CD14-positive monocyte (primary cell): ENCODE results near the gene LUC7L. TPM values are rescaled to one million over a fixed set of nuclear protein-coding genes. Genes with fewer than 3 reads are reported as not detected.

Source experiments
- DNase-seq, 3 donors: peaks; one replicate each; pipeline ENCODE4 v3.0.0-alpha.2; 2011 to 2022
- H2AFZ ChIP-seq: 2 replicates; pipeline ENCODE4 v1.6.0; 2012; ENCODE audit warnings: mild to moderate bottlenecking, low read depth, low read length, inconsistent platforms; ENCODE audit not compliant: insufficient read depth, poor library complexity, severe bottlenecking
- H3K27ac ChIP-seq, 2 donors: 1 replicate in 1 of 2; 2 replicates in 1 of 2; pipeline ENCODE4 v1.5.1; 2012 to 2013; ENCODE audit warnings: low read length in 2 of 2, control low read depth in 1 of 2, inconsistent platforms in 1 of 2, low read depth in 1 of 2, mild to moderate bottlenecking in 1 of 2
- H3K27me3 ChIP-seq, 2 donors: one replicate each; pipeline versions ENCODE4 v1.6.0 to v1.6.1; 2011 to 2013; ENCODE audit warnings: low read length in 2 of 2; ENCODE audit not compliant: control insufficient read depth in 2 of 2, insufficient read depth in 2 of 2
- H3K36me3 ChIP-seq, 2 donors: replicated peaks in 1 of 2; 1 replicate in 1 of 2; 2 replicates in 1 of 2; pipeline versions ENCODE4 v1.5.1 to v1.6.1; 2012 to 2013; ENCODE audit warnings: low read length in 2 of 2, control low read depth in 1 of 2, inconsistent platforms in 1 of 2, mild to moderate bottlenecking in 1 of 2; ENCODE audit not compliant: insufficient read depth in 2 of 2, control insufficient read depth in 1 of 2
- H3K4me1 ChIP-seq, 2 donors: 1 replicate in 1 of 2; 2 replicates in 1 of 2; pipeline versions ENCODE4 v1.5.1 to v1.6.1; 2012 to 2013; ENCODE audit warnings: low read length in 2 of 2, control low read depth in 1 of 2, inconsistent platforms in 1 of 2, mild to moderate bottlenecking in 1 of 2, moderate library complexity in 1 of 2; ENCODE audit not compliant: insufficient read depth in 2 of 2, control insufficient read depth in 1 of 2
- H3K4me2 ChIP-seq: replicated peaks from 2 replicates; pipeline ENCODE3; 2012; ENCODE audit warnings: low read length, moderate library complexity, mild to moderate bottlenecking; ENCODE audit not compliant: poor library complexity, severe bottlenecking; ENCODE audit errors: extremely low read depth
- H3K4me3 ChIP-seq, 3 experiments: fragments of 200-600 bp in 1 of 3; sonication (generic) in 1 of 3; replicated peaks in 1 of 3; 1 replicate in 2 of 3; 2 replicates in 1 of 3; pipeline ENCODE4 v1.5.1; 2011 to 2013; ENCODE audit warnings: low read length in 3 of 3, mild to moderate bottlenecking in 3 of 3, control low read depth in 2 of 3, low read depth in 2 of 3, inconsistent platforms in 1 of 3, moderate library complexity in 1 of 3
- H3K79me2 ChIP-seq: 2 replicates; pipeline ENCODE4 v1.6.0; 2012; ENCODE audit warnings: mild to moderate bottlenecking, control low read depth, inconsistent platforms, low read length, moderate library complexity; ENCODE audit not compliant: insufficient read depth
- H3K9ac ChIP-seq: 2 replicates; pipeline ENCODE4 v1.6.0; 2017; ENCODE audit warnings: low read length, mild to moderate bottlenecking; ENCODE audit not compliant: insufficient read depth, poor library complexity, severe bottlenecking
- H3K9me3 ChIP-seq, 2 donors: replicated peaks in 1 of 2; 1 replicate in 1 of 2; 2 replicates in 1 of 2; pipeline versions ENCODE4 v1.5.1 to v1.6.1; 2012 to 2013; ENCODE audit warnings: low read length in 2 of 2, control low read depth in 1 of 2; ENCODE audit not compliant: control insufficient read depth in 1 of 2, insufficient read depth in 1 of 2
- H4K20me1 ChIP-seq: 2 replicates; pipeline ENCODE4 v1.6.0; 2012; ENCODE audit warnings: mild to moderate bottlenecking, low read length, control low read depth, moderate library complexity; ENCODE audit not compliant: insufficient read depth
- H3K27ac Mint-ChIP-seq, 7 donors: one replicate each; pipeline ENCODE4 v1.8.0; 2020; ENCODE audit warnings: mild to moderate bottlenecking in 7 of 7, mixed read lengths in 7 of 7, moderate library complexity in 6 of 7, inconsistent platforms in 2 of 7
- H3K27me3 Mint-ChIP-seq, 3 donors: one replicate each; pipeline ENCODE4 v1.8.0; 2021 to 2022; ENCODE audit warnings: low read depth in 3 of 3, mild to moderate bottlenecking in 3 of 3, mixed read lengths in 3 of 3, moderate library complexity in 3 of 3, inconsistent platforms in 1 of 3
- H3K36me3 Mint-ChIP-seq, 2 donors: one replicate each; pipeline ENCODE4 v1.8.0; 2020; ENCODE audit warnings: mixed read lengths in 2 of 2, inconsistent platforms in 1 of 2, mild to moderate bottlenecking in 1 of 2
- H3K4me1 Mint-ChIP-seq: one replicate; pipeline ENCODE4 v1.8.0; 2020; ENCODE audit warnings: mild to moderate bottlenecking, mixed read lengths
- H3K4me3 Mint-ChIP-seq, 2 donors: one replicate each; pipeline ENCODE4 v1.8.0; 2020; ENCODE audit warnings: mild to moderate bottlenecking in 2 of 2, mixed read lengths in 2 of 2, moderate library complexity in 1 of 2
- H3K9me3 Mint-ChIP-seq, 7 donors: one replicate each; pipeline ENCODE4 v1.8.0; 2020 to 2022; ENCODE audit warnings: mixed read lengths in 7 of 7, mild to moderate bottlenecking in 6 of 7, moderate library complexity in 6 of 7, inconsistent platforms in 2 of 7
- CTCF ChIP-seq: fragments of 200-600 bp; IDR thresholded peaks from one replicate; pipeline ENCODE4 v1.8.0; 2022; ENCODE audit warnings: antibody characterized with exemption, mild to moderate bottlenecking
- WGBS: methylation state at CpG from one replicate; pipeline ENCODE4 v1.1.5; 2013; ENCODE audit warnings: missing lambda C conversion rate; ENCODE audit not compliant: insufficient coverage; 5-methylcytosine and 5-hydroxymethylcytosine counted together
- intact Hi-C, 2 donors: fragments of 100-400 bp; cut with micrococcal nuclease; formaldehyde crosslinking; loops; one replicate each; pipeline versions ENCODE4 v1.15.0 to v1.15.1; 2023
- polyA plus RNA-seq, 3 donors: library from polyadenylated mRNA; depleted of rRNA in 1 of 3; unstranded in 2 of 3; stranded (reverse) in 1 of 3; fragments of 300-500 nt in 2 of 3; fragments of >200 nt in 1 of 3; fragmentation: Illumina TruSeq in 2 of 3; gene quantifications; 1 replicate in 2 of 3; 2 replicates in 1 of 3; pipeline ENCODE4 v1.2.3, GENCODE V29; 2012 to 2021

The LUC7L gene
- polyA plus RNA-seq, 3 donors = 4.0 to 109 (median 4.6) TPM

- no peak overlapping the region for H3K27ac ChIP-seq
- no peaks in the 10 kb centered on the region for H4K20me1 ChIP-seq
- Mint-ChIP-seq H3K9me3 (peaks cover 0 to 3% (median 0%) of the 10 kb centered on the region in 7 donors), H3K4me1 (no peaks in the 10 kb centered on the region), H3K27me3 (peaks cover 7 to 24% (median 17%) of the 10 kb centered on the region in 3 donors), H3K27ac (no peak overlapping the region), H3K4me3 (no peak overlapping the region), H3K36me3 (no peaks in the 10 kb centered on the region)
- H3K9ac ChIP-seq = no peak overlapping the region
- intact Hi-C loops = no loop called here
- H3K4me2 ChIP-seq = no peak overlapping the region
- no peaks in the 10 kb centered on the region for H3K9me3 ChIP-seq
- WGBS = 93% methylated on average over 21 of the region's 34 CpGs
- peaks cover 3 to 6% of the 10 kb centered on the region in 2 donors for H3K4me1 ChIP-seq
- H3K27me3 ChIP-seq = peaks cover 0 to 13% of the 10 kb centered on the region in 2 donors
- H3K79me2 ChIP-seq = no peaks in the 10 kb centered on the region
- H3K4me3 ChIP-seq = no peak overlapping the region
- H3K36me3 ChIP-seq = no peaks in the 10 kb centered on the region
- no peak for TF ChIP-seq CTCF
- DNase-seq = no peak
- H2AFZ ChIP-seq = no peak overlapping the region
Measured at GRCh38 chr16:270381-271255, 41.4 kb upstream of the LUC7L start.

- Histone ChIP-seq H3K9ac (no peak overlapping the region), H2AFZ (no peak overlapping the region), H3K79me2 (no peaks in the 10 kb centered on the region), H3K36me3 (peaks cover 10 to 11% of the 10 kb centered on the region in 2 donors), H3K27ac (no peak overlapping the region), H4K20me1 (no peaks in the 10 kb centered on the region), H3K4me1 (no peaks in the 10 kb centered on the region), H3K4me2 (no peak overlapping the region), H3K9me3 (no peaks in the 10 kb centered on the region), H3K27me3 (peaks cover 0 to 3% of the 10 kb centered on the region in 2 donors), H3K4me3 (no peak overlapping the region)
- intact Hi-C loops = no loop called here
- no peak for DNase-seq
- 95% methylated on average over 18 of the region's 24 CpGs for WGBS
- no peaks in the 10 kb centered on the region for H3K4me1 Mint-ChIP-seq
- peaks cover 4 to 9% of the 10 kb centered on the region in 2 donors for H3K36me3 Mint-ChIP-seq
- no peak overlapping the region for H3K4me3 Mint-ChIP-seq
- H3K27ac Mint-ChIP-seq = no peak overlapping the region
- TF ChIP-seq CTCF = no peak
- peaks cover 1 to 12% (median 6%) of the 10 kb centered on the region in 3 donors for H3K27me3 Mint-ChIP-seq
- peaks cover 0 to 2% (median 0%) of the 10 kb centered on the region in 7 donors for H3K9me3 Mint-ChIP-seq
Measured at GRCh38 chr16:269061-269796, 40.0 kb upstream of the LUC7L start.
